GM12878 (cell line): ENCODE measurements around the gene BCR. TPM values are rescaled to one million over a fixed set of nuclear protein-coding genes. Genes with fewer than 3 reads are reported as not detected.
A peak's percentile ranks its signal among the peaks of the same experiment; 100 is the strongest.

Experiments used
- ATAC-seq: fragments of 200-7000 bp; cut with Tn5 transposase; 3 replicates; pipeline ENCODE4 v1.9.1; 2020; ENCODE audit warnings: mild to moderate bottlenecking, moderate library complexity
- BruUV-seq: library from RNA; stranded (reverse); fragments of 400-500 nt; replicated peaks from 2 replicates; lab custom pipeline; 2021; lab: Mats Ljungman, UMichigan
- CTCF ChIA-PET: fragments of 300-600 bp; sonication (Branson Sonifier 250); formaldehyde crosslinking; extraction: SDS; loops from one replicate; lab custom pipeline; 2021; ENCODE audit warnings: inconsistent platforms; lab: Yijun Ruan, JAX
- POLR2A ChIA-PET: fragments of 350-600 bp; formaldehyde crosslinking; extraction: SDS; loops from one replicate; lab custom pipeline; 2021; ENCODE audit warnings: inconsistent platforms; lab: Charles Lee
- RAD21 ChIA-PET: fragments of 300-600 bp; sonication (Branson Sonifier 250); formaldehyde crosslinking; loops from one replicate; lab custom pipeline; 2023; ENCODE audit warnings: antibody characterized with exemption; ENCODE audit not compliant: unreplicated experiment; lab: Charles Lee
- SMC1A ChIA-PET: fragments of 300-600 bp; sonication (Branson Sonifier 250); formaldehyde crosslinking; loops from one replicate; lab custom pipeline; 2023; ENCODE audit not compliant: unreplicated experiment, uncharacterized antibody; lab: Charles Lee
- DNase-seq: peaks from one replicate; pipeline ENCODE4 v3.0.0-alpha.2; 2011; ENCODE audit warnings: low read depth, low spot score
- FAIRE-seq: peaks from 3 replicates; lab custom pipeline; 2011; peaks lifted over from hg19 to GRCh38; lab: Jason Lieb, UNC
- H2AFZ ChIP-seq: 2 replicates; pipeline ENCODE4 v1.6.0; 2011; ENCODE audit warnings: low read depth, low read length, control low read depth; ENCODE audit not compliant: control insufficient read depth
- H3K27ac ChIP-seq: 2 replicates; pipeline ENCODE4 v1.5.1; 2011; ENCODE audit warnings: control low read depth; ENCODE audit not compliant: control insufficient read depth, insufficient read depth
- H3K27me3 ChIP-seq, 2 experiments: replicated peaks in 1 of 2; 2 replicates each; pipeline versions ENCODE4 v1.6.0 to v1.6.1; 2011; ENCODE audit warnings: low read length in 1 of 2; ENCODE audit not compliant: control insufficient read depth in 2 of 2, insufficient read depth in 2 of 2
- H3K36me3 ChIP-seq, 2 experiments: 2 replicates each; pipeline ENCODE4 v1.5.1; 2011; ENCODE audit warnings: low read length in 1 of 2; ENCODE audit not compliant: control insufficient read depth in 2 of 2, insufficient read depth in 2 of 2
- H3K4me1 ChIP-seq: 2 replicates; pipeline ENCODE4 v1.6.1; 2011; ENCODE audit warnings: mild to moderate bottlenecking, low read length, moderate library complexity, mixed read lengths; ENCODE audit not compliant: control insufficient read depth, insufficient read depth
- H3K4me2 ChIP-seq: 2 replicates; pipeline ENCODE4 v1.6.0; 2011; ENCODE audit warnings: control low read depth; ENCODE audit not compliant: control insufficient read depth, insufficient read depth
- H3K4me3 ChIP-seq: fragments of 200-600 bp; sonication (generic); 2 replicates; pipeline ENCODE4 v1.5.1; 2016
- H3K79me2 ChIP-seq: 2 replicates; pipeline ENCODE4 v1.6.0; 2011; ENCODE audit warnings: low read length; ENCODE audit not compliant: control insufficient read depth, insufficient read depth
- H3K9ac ChIP-seq: 2 replicates; pipeline ENCODE4 v1.8.0; 2011; ENCODE audit warnings: low read length, control low read depth, mixed read lengths; ENCODE audit not compliant: control insufficient read depth, insufficient read depth
- H3K9me3 ChIP-seq: replicated peaks from 3 replicates; pipeline ENCODE4 v1.5.1; 2011; ENCODE audit warnings: mild to moderate bottlenecking, low read length; ENCODE audit not compliant: control insufficient read depth, insufficient read depth
- H4K20me1 ChIP-seq: 2 replicates; pipeline ENCODE4 v1.6.0; 2011; ENCODE audit not compliant: control insufficient read depth, insufficient read depth
- BMI1 ChIP-seq: fragments of 450-650 bp; IDR thresholded peaks from 2 replicates; pipeline ENCODE4 v1.6.1; 2016; ENCODE audit warnings: mild to moderate bottlenecking, moderate library complexity, borderline replicate concordance
- CBX3 ChIP-seq: fragments of 200-600 bp; sonication (generic); IDR thresholded peaks from 2 replicates; pipeline ENCODE4 v1.6.1; 2016; ENCODE audit warnings: low read depth, borderline replicate concordance
- CEBPB ChIP-seq, 2 experiments: fragments of 150-350 bp in 1 of 2; IDR thresholded peaks; 2 replicates each; pipeline ENCODE4 v1.6.1; 2012 to 2014; ENCODE audit warnings: low read depth in 2 of 2, low read length in 2 of 2, borderline replicate concordance in 1 of 2, inconsistent platforms in 1 of 2
- ELK1 ChIP-seq: IDR thresholded peaks from 2 replicates; pipeline ENCODE4 v1.6.1; 2012; ENCODE audit warnings: low read depth, low read length, improper control_type of control experiment
- FOS ChIP-seq: IDR thresholded peaks from 3 replicates; pipeline ENCODE4 v1.6.1; 2011; ENCODE audit warnings: borderline replicate concordance; ENCODE audit not compliant: insufficient read length; ENCODE audit errors: extremely low read depth
- GABPA ChIP-seq: IDR thresholded peaks from 2 replicates; pipeline ENCODE4 v1.6.1; 2014; ENCODE audit warnings: antibody characterized with exemption, low read depth, mild to moderate bottlenecking, inconsistent platforms
- HDAC2 ChIP-seq: fragments of 200-600 bp; sonication (generic); IDR thresholded peaks from 2 replicates; pipeline ENCODE4 v1.6.1; 2017
- HDAC6 ChIP-seq: fragments of 200-600 bp; sonication (generic); IDR thresholded peaks from one replicate; pipeline ENCODE4 v1.8.0; 2017; ENCODE audit warnings: antibody characterized with exemption; ENCODE audit not compliant: unreplicated experiment
- HSF1 ChIP-seq: fragments of 150-350 bp; IDR thresholded peaks from 2 replicates; pipeline ENCODE4 v1.6.1; 2014; ENCODE audit warnings: mild to moderate bottlenecking, low read depth, low read length
- IKZF2 ChIP-seq, 2 experiments: fragments of 450-650 bp; IDR thresholded peaks; 2 replicates each; pipeline ENCODE4 v1.6.1; 2017; ENCODE audit warnings: mild to moderate bottlenecking in 2 of 2, moderate library complexity in 2 of 2
- JUNB ChIP-seq: IDR thresholded peaks from 2 replicates; pipeline ENCODE4 v1.6.1; 2016; ENCODE audit warnings: antibody characterized with exemption, mild to moderate bottlenecking
- KDM1A ChIP-seq: fragments of 200-600 bp; sonication (generic); IDR thresholded peaks from 2 replicates; pipeline ENCODE4 v1.6.1; 2016; ENCODE audit warnings: borderline replicate concordance
- LARP7 ChIP-seq: fragments of 450-650 bp; IDR thresholded peaks from 2 replicates; pipeline ENCODE4 v1.6.1; 2017; ENCODE audit warnings: mild to moderate bottlenecking
- MTA2 ChIP-seq: fragments of 450-650 bp; IDR thresholded peaks from 2 replicates; pipeline ENCODE4 v1.6.1; 2016; ENCODE audit warnings: low read depth, mild to moderate bottlenecking, moderate library complexity
- NR2C2 ChIP-seq: IDR thresholded peaks from 2 replicates; pipeline ENCODE4 v1.6.1; 2011; ENCODE audit warnings: borderline replicate concordance, low read depth; ENCODE audit not compliant: control insufficient read depth, insufficient read length
- RAD51 ChIP-seq: fragments of 450-650 bp; IDR thresholded peaks from 2 replicates; pipeline ENCODE4 v1.6.1; 2016; ENCODE audit warnings: moderate library complexity, mild to moderate bottlenecking, inconsistent platforms
- REST ChIP-seq: IDR thresholded peaks from 2 replicates; pipeline ENCODE4 v1.6.1; 2012; ENCODE audit warnings: mild to moderate bottlenecking, low read depth, low read length
- RUNX3 ChIP-seq: IDR thresholded peaks from 2 replicates; pipeline ENCODE4 v1.6.1; 2012; ENCODE audit warnings: low read length, inconsistent platforms
- SMC3 ChIP-seq: IDR thresholded peaks from 2 replicates; pipeline ENCODE4 v1.6.1; 2011; ENCODE audit warnings: low read length, improper control_type of control experiment, borderline replicate concordance
- ZNF384 ChIP-seq: IDR thresholded peaks from 2 replicates; pipeline ENCODE4 v1.6.1; 2012; ENCODE audit warnings: low read depth, mild to moderate bottlenecking, low read length, improper control_type of control experiment, borderline replicate concordance
- WGBS: methylation state at CpG from one replicate; pipeline ENCODE4 v1.1.6; 2016; ENCODE audit warnings: low lambda C conversion rate; ENCODE audit not compliant: insufficient replicate concordance, insufficient coverage; ENCODE audit errors: missing lambda C conversion rate; 5-methylcytosine and 5-hydroxymethylcytosine counted together
- in situ Hi-C: fragments of 300-500 bp; cut with MboI; formaldehyde crosslinking; loops from 9 replicates; pipeline ENCODE4 v1.14.3; 2018; ENCODE audit warnings: mixed read lengths
- intact Hi-C: fragments of 100-400 bp; cut with micrococcal nuclease; formaldehyde crosslinking; loops from one replicate; pipeline ENCODE4 v1.14.2; 2022; ENCODE audit not compliant: unreplicated experiment
- polyA plus RNA-seq, 11 experiments: library from polyadenylated mRNA; depleted of rRNA in 4 of 11; unstranded in 6 of 11; stranded (reverse) in 5 of 11; fragments of >200 nt; fragmentation: Nextera tagmentation in 4 of 11; fragmentation: Illumina TruSeq in 1 of 11; extraction: Ambion mirVana in 4 of 11; extraction: Trizol in 1 of 11; gene quantifications; 1 replicate in 1 of 11; 2 replicates in 10 of 11; pipeline versions ENCODE4 v1.2.1 to v1.2.3, GENCODE V29; 2011 to 2016; ENCODE audit warnings: inconsistent platforms in 2 of 11, missing spikeins in 2 of 11, low read depth in 1 of 11
- total RNA-seq, 4 experiments: library from RNA; depleted of rRNA in 3 of 4; stranded (reverse); fragments of >200 nt in 3 of 4; fragmentation: Illumina TruSeq in 1 of 4; extraction: Trizol in 1 of 4; gene quantifications; 2 replicates each; pipeline versions ENCODE4 v1.2.1 to v1.2.3, GENCODE V29; 2013 to 2021

The BCR gene
- total and polyA plus RNA-seq, 10 of the 15 experiments (the other 5 are each of a cell fraction or from before 2014, with no cell fraction given), result 1.7 to 64.7 (median 18.4) TPM

GRCh38 chr22:23233752-23234408 lies 53.6 kb downstream of the BCR start:
- WGBS, result 67% methylated on average over 9 of the region's 10 CpGs
- Histone ChIP-seq H3K4me1 (peaks cover 16% of the 10 kb centered on the region), H3K4me2 (no peak overlapping the region), H3K27me3 (no peaks in the 10 kb centered on the region), H3K9ac (no peak overlapping the region), H3K79me2 (peaks cover 16% of the 10 kb centered on the region), H3K4me3 (no peak overlapping the region), H4K20me1 (no peaks in the 10 kb centered on the region), H3K9me3 (peaks cover 4% of the 10 kb centered on the region; the same call in 2 of the 3 replicates), H3K27ac (no peak overlapping the region), H3K36me3 (peaks cover 0 to 3% of the 10 kb centered on the region in 2 experiments; a peak in 2 of 4 replicates), H2AFZ (no peak overlapping the region)
- CTCF ChIA-PET, result interaction anchor here (0.7 to 1.4 kb wide), 4 partner anchors 13 to 274 kb away, joined by 3 to 5 read pairs (median 4); partner anchors contain the start of gene BCR
- no TSS peak for BruUV-seq
- ATAC-seq, result no peak
- POLR2A ChIA-PET, result interaction anchor here (0.6 to 0.7 kb wide), 2 partner anchors 86 to 874 kb away, joined by 3 read pairs; no protein-coding TSS in a partner anchor
- SMC1A ChIA-PET, result no interaction called here
- in situ Hi-C loops, result no loop called here
- no peak for DNase-seq
- RAD21 ChIA-PET, result no interaction called here
- FAIRE-seq, result no peak
- intact Hi-C loops, result no loop called here
- TF ChIP-seq FOS (no peak), ELK1 (no peak), IKZF2 (IDR thresholded peaks at IDR 0.05) (no peak), HSF1 (no peak), BMI1 (no peak), HDAC2 (no peak), RAD51 (no peak), CEBPB (IDR thresholded peaks at IDR 0.05; ENCODE audit: borderline replicate concordance in 1 of 2, low read depth in 2 of 2, low read length in 2 of 2) (no peak), LARP7 (no peak), ZNF384 (no peak), CBX3 (no peak), NR2C2 (no peak), KDM1A (no peak), GABPA (no peak), MTA2 (no peak), REST (no peak), HDAC6 (no peak), SMC3 (no peak), RUNX3 (peak; percentile 40; the same call in 1 of the 2 replicates), JUNB (peak; percentile 44)
